HepG2 (cell line): ENCODE results near the gene SUSD3. TPM values are rescaled to one million over a fixed set of nuclear protein-coding genes. Genes with fewer than 3 reads are reported as not detected.

Experiments used
- HNRNPH1 ChIP-seq: fragments of 200-400 bp; formaldehyde crosslinking; optimal IDR thresholded peaks from 2 replicates; pipeline ENCODE3; 2017; ENCODE audit warnings: mild to moderate bottlenecking, low read depth, low read length
- HOXA5 ChIP-seq: sonication (generic); formaldehyde crosslinking; IDR thresholded peaks from 2 replicates; pipeline ENCODE4 v1.4.0; 2020; ENCODE audit warnings: missing genetic modification reagents
- KLF11 ChIP-seq: IDR thresholded peaks from 2 replicates; pipeline ENCODE4 v1.6.1; 2016; ENCODE audit warnings: missing compliant biosample characterization
- MAF1 ChIP-seq: sonication (generic); formaldehyde crosslinking; IDR thresholded peaks from 2 replicates; pipeline ENCODE4 v1.5.0; 2020; ENCODE audit warnings: missing genetic modification reagents, borderline replicate concordance
- NFYB ChIP-seq: sonication (generic); formaldehyde crosslinking; IDR thresholded peaks from 2 replicates; pipeline ENCODE4 v1.4.0; 2020; ENCODE audit warnings: missing genetic modification reagents
- TBP ChIP-seq: sonication (generic); formaldehyde crosslinking; IDR thresholded peaks from 2 replicates; pipeline ENCODE4 v1.5.0; 2020; ENCODE audit warnings: missing genetic modification reagents
- TMF1 ChIP-seq: sonication (generic); formaldehyde crosslinking; IDR thresholded peaks from 2 replicates; pipeline ENCODE4 v1.8.1; 2022; ENCODE audit warnings: low read depth, missing genetic modification reagents
- ZFP62 ChIP-seq: sonication (generic); formaldehyde crosslinking; IDR thresholded peaks from 2 replicates; pipeline ENCODE4 v1.4.0; 2020; ENCODE audit warnings: missing genetic modification reagents
- ZNF883 ChIP-seq: sonication (generic); formaldehyde crosslinking; IDR thresholded peaks from 2 replicates; pipeline ENCODE4 v1.5.1; 2020; ENCODE audit warnings: mild to moderate bottlenecking, missing genetic modification reagents; ENCODE audit errors: not compliant biosample characterization
- polyA plus RNA-seq, 8 experiments: library from polyadenylated mRNA; depleted of rRNA in 3 of 8; stranded (reverse) in 7 of 8; unstranded in 1 of 8; fragments of >200 nt; fragmentation: Illumina TruSeq in 4 of 8; extraction: Trizol in 4 of 8; gene quantifications; 2 replicates each; pipeline versions ENCODE4 v1.2.1 to v1.2.3, GENCODE V29; 2011 to 2016; ENCODE audit warnings: low read depth in 4 of 8, missing spikeins in 1 of 8, mixed read lengths in 1 of 8; ENCODE audit not compliant: insufficient read depth in 1 of 8
- total RNA-seq, 5 experiments: library from RNA; depleted of rRNA; stranded (reverse); fragments of >200 nt; fragmentation: Illumina TruSeq; extraction: Trizol; gene quantifications; 2 replicates each; pipeline ENCODE4 v1.2.3, GENCODE V29; 2016; ENCODE audit warnings: low read depth in 1 of 5
- TF ChIP-seq, protein P1 (sequence below): sonication (generic); formaldehyde crosslinking; IDR thresholded peaks from 2 replicates; pipeline ENCODE4 v1.4.0; 2020; ENCODE audit warnings: missing genetic modification reagents
- TF ChIP-seq, protein P2 (sequence below): sonication (generic); formaldehyde crosslinking; IDR thresholded peaks from 2 replicates; pipeline ENCODE4 v1.4.0; 2020; ENCODE audit warnings: mild to moderate bottlenecking, missing genetic modification reagents

Gene SUSD3
- total and polyA plus RNA-seq, 2 of the 13 experiments (the other 11 are each of a cell fraction or from before 2014, with no cell fraction given) = 7.0 to 9.1 TPM

DNA sequence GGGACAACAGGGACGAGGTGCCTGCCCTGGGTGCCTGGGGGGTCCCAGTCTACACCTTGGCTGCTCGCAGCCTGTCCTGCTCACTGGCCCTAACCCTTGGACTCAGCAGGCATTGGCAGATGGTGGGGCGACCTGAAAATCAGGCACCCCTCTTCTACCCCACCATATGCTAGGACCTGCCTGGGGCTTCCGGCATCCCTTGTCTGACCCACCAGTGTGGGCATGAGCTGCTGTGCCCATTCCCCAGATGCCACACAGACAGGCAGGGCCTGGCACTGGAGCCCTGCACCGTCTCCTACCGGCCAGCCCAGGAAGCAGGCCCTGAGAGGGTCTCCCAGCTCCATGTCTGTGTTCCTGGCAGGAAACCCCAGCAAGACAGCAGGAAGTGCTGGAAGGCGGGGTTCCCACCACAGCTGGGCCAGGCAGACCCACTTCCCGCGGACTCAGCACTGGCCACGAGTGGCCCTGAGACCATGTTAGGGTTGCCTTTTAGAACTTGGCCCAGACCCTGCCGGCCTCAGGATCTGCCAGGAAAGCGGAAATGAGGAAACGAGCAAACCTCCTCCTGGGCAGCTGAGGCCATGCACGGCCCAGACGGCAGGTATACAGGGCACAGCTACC is 72.5 kb downstream of the SUSD3 start (continued):
- TF ChIP-seq HNRNPH1 (no peak), ZFP62 (no peak), KLF11 (CRISPR knock-in tag) (no peak), TMF1 (CRISPR knock-in tag) (no peak), TBP (CRISPR knock-in tag) (no peak), MAF1 (no peak), ZNF883 (CRISPR knock-in tag) (no peak), NFYB (CRISPR knock-in tag) (no peak), HOXA5 (no peak)
- TF ChIP-seq, protein P1, sequence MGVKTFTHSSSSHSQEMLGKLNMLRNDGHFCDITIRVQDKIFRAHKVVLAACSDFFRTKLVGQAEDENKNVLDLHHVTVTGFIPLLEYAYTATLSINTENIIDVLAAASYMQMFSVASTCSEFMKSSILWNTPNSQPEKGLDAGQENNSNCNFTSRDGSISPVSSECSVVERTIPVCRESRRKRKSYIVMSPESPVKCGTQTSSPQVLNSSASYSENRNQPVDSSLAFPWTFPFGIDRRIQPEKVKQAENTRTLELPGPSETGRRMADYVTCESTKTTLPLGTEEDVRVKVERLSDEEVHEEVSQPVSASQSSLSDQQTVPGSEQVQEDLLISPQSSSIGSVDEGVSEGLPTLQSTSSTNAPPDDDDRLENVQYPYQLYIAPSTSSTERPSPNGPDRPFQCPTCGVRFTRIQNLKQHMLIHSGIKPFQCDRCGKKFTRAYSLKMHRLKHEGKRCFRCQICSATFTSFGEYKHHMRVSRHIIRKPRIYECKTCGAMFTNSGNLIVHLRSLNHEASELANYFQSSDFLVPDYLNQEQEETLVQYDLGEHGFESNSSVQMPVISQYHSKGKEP (CRISPR knock-in tag) = no peak
- TF ChIP-seq, protein P2, sequence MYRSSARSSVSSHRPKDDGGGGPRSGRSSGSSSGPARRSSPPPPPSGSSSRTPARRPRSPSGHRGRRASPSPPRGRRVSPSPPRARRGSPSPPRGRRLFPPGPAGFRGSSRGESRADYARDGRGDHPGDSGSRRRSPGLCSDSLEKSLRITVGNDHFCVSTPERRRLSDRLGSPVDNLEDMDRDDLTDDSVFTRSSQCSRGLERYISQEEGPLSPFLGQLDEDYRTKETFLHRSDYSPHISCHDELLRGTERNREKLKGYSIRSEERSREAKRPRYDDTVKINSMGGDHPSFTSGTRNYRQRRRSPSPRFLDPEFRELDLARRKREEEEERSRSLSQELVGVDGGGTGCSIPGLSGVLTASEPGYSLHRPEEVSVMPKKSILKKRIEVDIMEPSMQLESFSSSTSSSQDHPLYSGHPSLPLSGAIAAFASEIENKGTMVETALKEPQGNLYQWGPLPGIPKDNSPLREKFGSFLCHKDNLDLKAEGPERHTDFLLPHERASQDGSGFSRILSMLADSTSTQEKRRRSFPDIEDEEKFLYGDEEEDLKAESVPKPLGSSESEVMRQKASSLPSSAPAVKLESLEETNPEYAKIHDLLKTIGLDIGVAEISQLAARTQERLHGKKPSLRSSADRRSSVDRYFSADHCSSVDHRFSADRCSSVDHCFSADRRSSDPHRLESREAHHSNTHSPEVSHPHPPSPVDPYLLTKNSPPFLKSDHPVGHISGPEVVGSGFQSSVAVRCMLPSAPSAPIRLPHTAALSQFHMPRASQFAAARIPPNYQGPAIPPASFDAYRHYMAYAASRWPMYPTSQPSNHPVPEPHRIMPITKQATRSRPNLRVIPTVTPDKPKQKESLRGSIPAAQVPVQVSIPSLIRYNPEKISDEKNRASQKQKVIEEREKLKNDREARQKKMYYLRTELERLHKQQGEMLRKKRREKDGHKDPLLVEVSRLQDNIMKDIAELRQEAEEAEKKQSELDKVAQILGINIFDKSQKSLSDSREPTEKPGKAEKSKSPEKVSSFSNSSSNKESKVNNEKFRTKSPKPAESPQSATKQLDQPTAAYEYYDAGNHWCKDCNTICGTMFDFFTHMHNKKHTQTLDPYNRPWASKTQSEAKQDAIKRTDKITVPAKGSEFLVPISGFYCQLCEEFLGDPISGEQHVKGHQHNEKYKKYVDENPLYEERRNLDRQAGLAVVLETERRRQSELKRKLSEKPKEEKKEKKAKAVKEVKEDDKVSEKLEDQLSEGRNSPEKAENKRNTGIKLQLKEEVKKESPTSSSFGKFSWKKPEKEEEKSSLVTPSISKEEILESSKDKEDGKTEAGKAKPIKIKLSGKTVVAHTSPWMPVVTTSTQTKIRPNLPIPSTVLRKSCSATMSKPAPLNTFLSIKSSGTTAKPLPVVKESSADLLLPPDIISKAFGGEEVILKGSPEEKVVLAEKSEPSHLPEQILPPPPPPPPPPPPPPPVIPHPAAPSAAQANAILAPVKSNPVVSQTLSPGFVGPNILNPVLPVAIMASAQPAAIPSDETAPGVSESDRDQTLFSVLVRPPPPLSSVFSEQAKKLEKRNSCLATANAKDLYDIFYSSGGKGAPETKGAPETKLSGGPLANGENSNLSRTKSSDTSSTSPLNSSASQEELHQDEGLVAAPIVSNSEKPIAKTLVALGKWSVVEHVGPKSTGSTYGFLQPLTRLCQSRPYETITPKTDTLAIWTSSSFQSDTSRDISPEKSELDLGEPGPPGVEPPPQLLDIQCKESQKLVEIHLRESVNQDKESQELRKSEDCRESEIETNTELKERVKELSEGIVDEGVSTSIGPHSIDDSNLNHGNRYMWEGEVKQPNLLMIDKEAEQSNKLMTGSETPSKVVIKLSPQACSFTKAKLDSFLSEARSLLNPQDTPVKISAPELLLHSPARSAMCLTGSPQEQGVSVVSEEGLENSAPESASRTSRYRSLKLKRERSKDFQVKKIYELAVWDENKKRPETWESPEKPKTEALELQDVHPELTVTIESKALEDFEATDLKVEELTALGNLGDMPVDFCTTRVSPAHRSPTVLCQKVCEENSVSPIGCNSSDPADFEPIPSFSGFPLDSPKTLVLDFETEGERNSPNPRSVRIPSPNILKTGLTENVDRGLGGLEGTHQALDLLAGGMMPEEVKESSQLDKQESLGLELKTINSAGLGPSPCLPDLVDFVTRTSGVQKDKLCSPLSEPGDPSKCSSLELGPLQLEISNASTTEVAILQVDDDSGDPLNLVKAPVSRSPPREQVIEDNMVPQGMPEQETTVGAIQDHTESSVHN (CRISPR knock-in tag) = no peak
- TF ChIP-seq, all 625 proteins: peak for 3
